ENCODE results near the gene GGACT.

The GGACT gene

GRCh38 chr13:100566543-100566942 is 22.0 kb downstream of the GGACT start:
- H3K27ac ChIP-seq, result no peak overlapping the region
- no peaks in the 10 kb centered on the region for H3K4me1 ChIP-seq
- no peaks in the 10 kb centered on the region for H3K36me3 ChIP-seq (ENCODE audit: control insufficient read depth, insufficient read depth, low read length)
- H3K9me3 ChIP-seq (ENCODE audit: control insufficient read depth, low read length), result no peaks in the 10 kb centered on the region
- no peak overlapping the region for H3K9ac ChIP-seq
- no peak overlapping the region for H3K4me2 ChIP-seq (ENCODE audit: low read length)
- H3K4me3 ChIP-seq (ENCODE audit: low read depth, low read length), result no peak overlapping the region
- H3K27me3 ChIP-seq (ENCODE audit: control insufficient read depth, insufficient read depth, low read length), result no peaks in the 10 kb centered on the region
- no peaks in the 10 kb centered on the region for H3K79me2 ChIP-seq
- TF ChIP-seq CTCF (IDR thresholded peaks at IDR 0.05), result no peak
- no peak overlapping the region for H2AFZ ChIP-seq

- Histone ChIP-seq H3K36me3 (ENCODE audit: control insufficient read depth, insufficient read depth, low read length) (no peaks in the 10 kb centered on the region), H3K4me3 (ENCODE audit: low read depth, low read length) (no peak overlapping the region), H3K4me2 (ENCODE audit: low read length) (no peak overlapping the region), H3K79me2 (no peaks in the 10 kb centered on the region), H3K9me3 (ENCODE audit: control insufficient read depth, low read length) (no peaks in the 10 kb centered on the region), H2AFZ (no peak overlapping the region), H3K9ac (no peak overlapping the region), H3K4me1 (no peaks in the 10 kb centered on the region), H3K27me3 (ENCODE audit: control insufficient read depth, insufficient read depth, low read length) (no peaks in the 10 kb centered on the region), H3K27ac (no peak overlapping the region)
- no peak for TF ChIP-seq CTCF (IDR thresholded peaks at IDR 0.05)
Measured at GRCh38 chr13:100565286-100565685, 23.3 kb downstream of the GGACT start.

- Histone ChIP-seq H3K79me2 (no peaks in the 10 kb centered on the region), H3K36me3 (ENCODE audit: control insufficient read depth, insufficient read depth, low read length) (no peaks in the 10 kb centered on the region), H2AFZ (no peak overlapping the region), H3K9ac (no peak overlapping the region), H3K9me3 (ENCODE audit: control insufficient read depth, low read length) (no peaks in the 10 kb centered on the region), H3K4me1 (no peaks in the 10 kb centered on the region), H3K27me3 (ENCODE audit: control insufficient read depth, insufficient read depth, low read length) (no peaks in the 10 kb centered on the region), H3K4me2 (ENCODE audit: low read length) (no peak overlapping the region), H3K4me3 (ENCODE audit: low read depth, low read length) (no peak overlapping the region), H3K27ac (no peak overlapping the region)
- TF ChIP-seq CTCF (IDR thresholded peaks at IDR 0.05), result no peak
Measured at GRCh38 chr13:100564444-100565223, 24.0 kb downstream of the GGACT start.

- Histone ChIP-seq H3K27ac (no peak overlapping the region), H3K9me3 (ENCODE audit: control insufficient read depth, low read length) (no peaks in the 10 kb centered on the region), H3K4me2 (ENCODE audit: low read length) (no peak overlapping the region), H3K9ac (no peak overlapping the region), H2AFZ (no peak overlapping the region), H3K4me3 (ENCODE audit: low read depth, low read length) (no peak overlapping the region), H3K36me3 (ENCODE audit: control insufficient read depth, insufficient read depth, low read length) (no peaks in the 10 kb centered on the region), H3K79me2 (no peaks in the 10 kb centered on the region), H3K27me3 (ENCODE audit: control insufficient read depth, insufficient read depth, low read length) (no peaks in the 10 kb centered on the region), H3K4me1 (no peaks in the 10 kb centered on the region)
- TF ChIP-seq CTCF (IDR thresholded peaks at IDR 0.05), result no peak
Measured at GRCh38 chr13:100563779-100564178, 24.8 kb downstream of the GGACT start.
